Liver (tissue), 9 donors: ENCODE results near the gene CDCA4. TPM values are rescaled to one million over a fixed set of nuclear protein-coding genes. Genes with fewer than 3 reads are reported as not detected.
A peak's percentile ranks its signal among the peaks of the same experiment; 100 is the strongest.

ENCODE experiments used
- DNase-seq: peaks from one replicate; pipeline ENCODE4 v3.0.0-alpha.2; 2017; ENCODE audit warnings: low spot score
- H3K27ac ChIP-seq, 2 donors: one replicate each; pipeline ENCODE4 v1.7.0; 2013; ENCODE audit warnings: inconsistent platforms in 2 of 2, low read length in 2 of 2, control low read depth in 1 of 2, low read depth in 1 of 2, mild to moderate bottlenecking in 1 of 2
- H3K27me3 ChIP-seq, 4 donors: one replicate each; pipeline versions ENCODE4 v1.6.1 to v1.7.0; 2013; ENCODE audit warnings: low read length in 3 of 4, inconsistent platforms in 1 of 4, mild to moderate bottlenecking in 1 of 4, moderate library complexity in 1 of 4; ENCODE audit not compliant: control insufficient read depth in 4 of 4, insufficient read depth in 4 of 4
- H3K36me3 ChIP-seq, 4 donors: one replicate each; pipeline versions ENCODE4 v1.6.1 to v1.7.0; 2013; ENCODE audit warnings: low read length in 3 of 4, mild to moderate bottlenecking in 3 of 4, low read depth in 1 of 4, moderate library complexity in 1 of 4; ENCODE audit not compliant: control insufficient read depth in 4 of 4, insufficient read depth in 3 of 4
- H3K4me1 ChIP-seq, 4 donors: one replicate each; pipeline versions ENCODE4 v1.6.1 to v1.7.0; 2013; ENCODE audit warnings: low read length in 3 of 4, mild to moderate bottlenecking in 3 of 4, moderate library complexity in 1 of 4; ENCODE audit not compliant: control insufficient read depth in 4 of 4, insufficient read depth in 4 of 4
- H3K4me3 ChIP-seq, 3 donors: one replicate each; pipeline versions ENCODE4 v1.6.1 to v1.7.0; 2013; ENCODE audit warnings: low read length in 3 of 3, control low read depth in 1 of 3, low read depth in 1 of 3, mild to moderate bottlenecking in 1 of 3
- H3K9ac ChIP-seq, 2 donors: one replicate each; pipeline ENCODE4 v1.7.0; 2013; ENCODE audit warnings: low read length in 2 of 2, mild to moderate bottlenecking in 2 of 2, moderate library complexity in 2 of 2, control low read depth in 1 of 2, low read depth in 1 of 2
- H3K9me3 ChIP-seq, 4 donors: one replicate each; pipeline versions ENCODE4 v1.6.1 to v1.7.0; 2013; ENCODE audit warnings: low read length in 3 of 4; ENCODE audit not compliant: control insufficient read depth in 4 of 4
- ATF3 ChIP-seq: IDR thresholded peaks from 2 replicates; pipeline ENCODE4 v1.6.1; 2016; ENCODE audit warnings: antibody characterized with exemption
- CTCF ChIP-seq: fragments of 150-350 bp; IDR thresholded peaks from 2 replicates; pipeline ENCODE4 v1.5.1; 2017; ENCODE audit warnings: improper control_type of control experiment, low read depth, low read length; ENCODE audit not compliant: missing input control
- EGR1 ChIP-seq, 2 donors: IDR thresholded peaks; 2 replicates each; pipeline ENCODE4 v1.6.1; 2016 to 2018; ENCODE audit warnings: antibody characterized with exemption in 2 of 2, low read depth in 2 of 2
- FOXA1 ChIP-seq: IDR thresholded peaks from 2 replicates; pipeline ENCODE4 v1.6.1; 2016; ENCODE audit warnings: antibody characterized with exemption
- FOXA2 ChIP-seq: IDR thresholded peaks from 2 replicates; pipeline ENCODE4 v1.6.1; 2016; ENCODE audit warnings: antibody characterized with exemption
- GABPA ChIP-seq, 2 donors: IDR thresholded peaks in 1 of 2; conservative IDR thresholded peaks in 1 of 2; 2 replicates each; pipeline ENCODE4 v1.6.1; 2016; ENCODE audit warnings: antibody characterized with exemption in 2 of 2, mild to moderate bottlenecking in 1 of 2, moderate library complexity in 1 of 2
- HNF4A ChIP-seq, 2 donors: conservative IDR thresholded peaks; 2 replicates each; pipeline ENCODE4 v1.6.1; 2016; ENCODE audit warnings: antibody characterized with exemption in 2 of 2, mild to moderate bottlenecking in 2 of 2
- JUND ChIP-seq, 2 donors: IDR thresholded peaks; 2 replicates each; pipeline ENCODE4 v1.6.1; 2016; ENCODE audit warnings: antibody characterized with exemption in 2 of 2
- MAX ChIP-seq: IDR thresholded peaks from 2 replicates; pipeline ENCODE4 v1.6.1; 2016; ENCODE audit warnings: antibody characterized with exemption
- NR2F2 ChIP-seq: IDR thresholded peaks from 2 replicates; pipeline ENCODE4 v1.6.1; 2016; ENCODE audit warnings: antibody characterized with exemption
- RAD21 ChIP-seq, 2 donors: IDR thresholded peaks; 2 replicates each; pipeline ENCODE4 v1.6.1; 2016; ENCODE audit warnings: antibody characterized with exemption in 2 of 2, mild to moderate bottlenecking in 2 of 2
- REST ChIP-seq: IDR thresholded peaks from 2 replicates; pipeline ENCODE4 v1.6.1; 2016; ENCODE audit warnings: antibody characterized with exemption, mild to moderate bottlenecking
- RXRA ChIP-seq, 2 donors: IDR thresholded peaks; 2 replicates each; pipeline ENCODE4 v1.6.1; 2017 to 2018; ENCODE audit warnings: antibody characterized with exemption in 2 of 2, mild to moderate bottlenecking in 1 of 2
- SP1 ChIP-seq: IDR thresholded peaks from 2 replicates; pipeline ENCODE4 v1.6.1; 2018; ENCODE audit warnings: antibody characterized with exemption, mild to moderate bottlenecking
- YY1 ChIP-seq: IDR thresholded peaks from 2 replicates; pipeline ENCODE4 v1.6.1; 2016; ENCODE audit warnings: antibody characterized with exemption, mild to moderate bottlenecking
- ZBTB33 ChIP-seq: IDR thresholded peaks from 2 replicates; pipeline ENCODE4 v1.6.1; 2016; ENCODE audit warnings: antibody characterized with exemption
- WGBS: extraction: QIAGEN DNeasy Blood & Tissue Kit; methylation state at CpG from one replicate; pipeline ENCODE4 v1.1.7; 2013; 5-methylcytosine and 5-hydroxymethylcytosine counted together
- polyA plus RNA-seq, 2 donors: library from polyadenylated mRNA; stranded (reverse) in 1 of 2; unstranded in 1 of 2; fragments of 200-250 nt in 1 of 2; fragments of >200 nt in 1 of 2; fragmentation: Nextera tagmentation in 1 of 2; extraction: Ambion mirVana in 1 of 2; gene quantifications; one replicate each; pipeline versions ENCODE4 v1.2.1 to v1.2.3, GENCODE V29; 2013 to 2015
- total RNA-seq, 2 donors: library from RNA; depleted of rRNA; stranded (reverse); fragments of >200 nt; gene quantifications; one replicate each; pipeline ENCODE4 v1.2.3, GENCODE V29; 2014
- donor health status: healthy.
- donor health status: healthy.
- donor health status: healthy.
- donor health status: healthy.
- donor health status: healthy.

The CDCA4 gene
- total RNA-seq (10 to 100 TPM in 1 of 2 donors, 1 to 10 TPM in 1; 2.9 to 34.5 TPM), polyA plus RNA-seq (1 to 10 TPM; 1.2 to 2.5 TPM)

- no peaks in the 10 kb centered on the region for H3K36me3 ChIP-seq
- H3K4me3 ChIP-seq: peak within 1 kb of the TSS; percentile 86 to 98 (median 91)
- TF ChIP-seq EGR1 (IDR thresholded peaks at IDR 0.05; ENCODE audit: low read depth in 2 of 2): peak in 1 of 2 donors; percentile 62
- peak; percentile 12 to 14 for TF ChIP-seq HNF4A (conservative IDR thresholded peaks at IDR 0.05)
- no peak for TF ChIP-seq RAD21 (IDR thresholded peaks at IDR 0.05)
- no peaks in the 10 kb centered on the region for H3K9me3 ChIP-seq
- peak within 1 kb of the TSS; percentile 85 to 87 for H3K9ac ChIP-seq
- under 1% methylated on average over 115 of the region's 115 CpGs for WGBS
- H3K27ac ChIP-seq: peak within 1 kb of the TSS; percentile 69
- H3K27me3 ChIP-seq: no peaks in the 10 kb centered on the region
- DNase-seq: peak; percentile 99
- H3K4me1 ChIP-seq: peaks cover 7 to 19% (median 14%) of the 10 kb centered on the region in 4 donors
These were observed at the start of gene CDCA4 for GRCh38 chr14:105020815-105021655. CDCA4 (minus strand) TSS chr14:105021083; CDS start chr14:105011929, 9,154 bp downstream.

- Histone ChIP-seq H3K4me1 (no peaks in the 10 kb centered on the region), H3K9ac (no peak overlapping the region)
- WGBS: 63% methylated on average over 20 of the region's 20 CpGs
These were observed 49.2 kb upstream of the CDCA4 start for GRCh38 chr14:105069871-105070759.

GRCh38 chr14:105069522-105069870 lies 48.6 kb upstream of the CDCA4 start:
- Histone ChIP-seq H3K4me1 (no peaks in the 10 kb centered on the region), H3K27ac (no peak overlapping the region), H3K9ac (no peak overlapping the region), H3K9me3 (no peaks in the 10 kb centered on the region), H3K4me3 (no peak overlapping the region), H3K27me3 (no peaks in the 10 kb centered on the region), H3K36me3 (no peaks in the 10 kb centered on the region)
- DNase-seq: no peak
- TF ChIP-seq MAX (no peak), YY1 (no peak), JUND (IDR thresholded peaks at IDR 0.05) (no peak), NR2F2 (no peak), SP1 (no peak), EGR1 (IDR thresholded peaks at IDR 0.05; ENCODE audit: low read depth in 2 of 2) (no peak), FOXA1 (no peak), HNF4A (conservative IDR thresholded peaks at IDR 0.05) (no peak), ZBTB33 (no peak), GABPA (IDR thresholded peaks at IDR 0.05 in 1 of 2, conservative IDR thresholded peaks at IDR 0.05 in 1 of 2) (no peak), FOXA2 (no peak), REST (no peak), CTCF (no peak), RXRA (IDR thresholded peaks at IDR 0.05) (no peak), RAD21 (IDR thresholded peaks at IDR 0.05) (no peak), ATF3 (no peak)
- WGBS: 76% methylated on average over 10 of the region's 10 CpGs

More at GRCh38 chr14:105069871-105070759, 49.2 kb upstream of the CDCA4 start:
- DNase-seq: no peak
- Histone ChIP-seq H3K27ac (no peak overlapping the region), H3K36me3 (no peaks in the 10 kb centered on the region), H3K4me3 (no peak overlapping the region), H3K27me3 (no peaks in the 10 kb centered on the region), H3K9me3 (no peaks in the 10 kb centered on the region)
- no peak for TF ChIP-seq EGR1 (IDR thresholded peaks at IDR 0.05; ENCODE audit: low read depth in 2 of 2)
